BLaER1 (cell line): ENCODE data around the gene TTC9C.
"Not testable (repeated sequence)": the region's sequence is repeated elsewhere in the genome, so short reads cannot be mapped to it uniquely, and the experiment has no call there.

Experiments
- H3K27ac ChIP-seq: shearing (Covaris generic); formaldehyde crosslinking; 2 replicates; pipeline ENCODE4 v1.8.1; 2022
- H3K27me3 ChIP-seq: shearing (Covaris generic); formaldehyde crosslinking; 2 replicates; pipeline ENCODE4 v1.8.1; 2022
- H3K36me3 ChIP-seq: shearing (Covaris generic); formaldehyde crosslinking; 2 replicates; pipeline ENCODE4 v1.8.1; 2022
- H3K4me1 ChIP-seq: shearing (Covaris generic); formaldehyde crosslinking; 2 replicates; pipeline ENCODE4 v1.8.1; 2022
- H3K4me2 ChIP-seq: shearing (Covaris generic); formaldehyde crosslinking; 2 replicates; pipeline ENCODE4 v1.8.1; 2022
- H3K4me3 ChIP-seq: shearing (Covaris generic); formaldehyde crosslinking; 2 replicates; pipeline ENCODE4 v1.8.1; 2022
- H3K9ac ChIP-seq: shearing (Covaris generic); formaldehyde crosslinking; 2 replicates; pipeline ENCODE4 v1.8.1; 2022
- H3K9me3 ChIP-seq: shearing (Covaris generic); formaldehyde crosslinking; 2 replicates; pipeline ENCODE4 v1.8.1; 2022
- H4K20me1 ChIP-seq: shearing (Covaris generic); formaldehyde crosslinking; 2 replicates; pipeline ENCODE4 v1.8.1; 2022
- Cebpa-rat ChIP-seq: shearing (Covaris generic); IDR thresholded peaks from 2 replicates; pipeline ENCODE4 v1.8.1; 2022

TTC9C gene

GRCh38 chr11:62694455-62695167, 33.7 kb upstream of the TTC9C start:
- Histone ChIP-seq H4K20me1 (no peaks in the 10 kb centered on the region), H3K9me3 (no peaks in the 10 kb centered on the region), H3K9ac (no peak overlapping the region), H3K27ac (no peak overlapping the region), H3K4me2 (no peak overlapping the region), H3K4me1 (0 out of 2 replicates have a peak, but pooled peaks cover 7% of the 10 kb centered on the region), H3K36me3 (peaks cover 63% of the 10 kb centered on the region), H3K27me3 (no peaks in the 10 kb centered on the region), H3K4me3 (no peak overlapping the region)
- no peak for TF ChIP-seq Cebpa-rat

GRCh38 chr11:62702246-62702645, 26.0 kb upstream of the TTC9C start:
- H3K27me3 ChIP-seq, result no peaks in the 10 kb centered on the region
- H4K20me1 ChIP-seq, result no peaks in the 10 kb centered on the region
- no peak for TF ChIP-seq Cebpa-rat
- H3K27ac ChIP-seq, result no peak overlapping the region
- no peak overlapping the region for H3K4me3 ChIP-seq
- H3K36me3 ChIP-seq, result peaks cover 58% of the 10 kb centered on the region
- no peaks in the 10 kb centered on the region for H3K9me3 ChIP-seq
- H3K4me1 ChIP-seq, result peaks cover 23% of the 10 kb centered on the region
- no peak overlapping the region for H3K4me2 ChIP-seq
- H3K9ac ChIP-seq, result no peak overlapping the region

- H3K4me2 ChIP-seq, H3K9me3 ChIP-seq, H3K4me3 ChIP-seq, H4K20me1 ChIP-seq, H3K27me3 ChIP-seq, H3K27ac ChIP-seq, H3K9ac ChIP-seq: not testable (repeated sequence)
- peaks cover 52% of the 10 kb centered on the region for H3K36me3 ChIP-seq
- peaks cover 40% of the 10 kb centered on the region for H3K4me1 ChIP-seq
Observed at GRCh38 chr11:62703921-62704320, 24.4 kb upstream of the TTC9C start.

- peaks cover 49% of the 10 kb centered on the region for H3K4me1 ChIP-seq
- H3K9me3 ChIP-seq, result no peaks in the 10 kb centered on the region
- peak overlapping the region; percentile 72 for H3K9ac ChIP-seq
- peak overlapping the region; percentile 38 for H3K27ac ChIP-seq
- no peak for TF ChIP-seq Cebpa-rat
- peak overlapping the region; percentile 76 for H3K4me3 ChIP-seq
- H3K4me2 ChIP-seq, result peak overlapping the region; percentile 99
- no peaks in the 10 kb centered on the region for H4K20me1 ChIP-seq
- no peaks in the 10 kb centered on the region for H3K27me3 ChIP-seq
- peaks cover 41% of the 10 kb centered on the region for H3K36me3 ChIP-seq
Observed at GRCh38 chr11:62705413-62705812, 22.9 kb upstream of the TTC9C start.

GRCh38 chr11:62705880-62706849, 22.1 kb upstream of the TTC9C start:
- H3K9ac ChIP-seq, result peak overlapping the region; percentile 72
- H3K36me3 ChIP-seq, result peaks cover 41% of the 10 kb centered on the region
- no peaks in the 10 kb centered on the region for H3K27me3 ChIP-seq
- H3K4me3 ChIP-seq, result peak overlapping the region; percentile 76
- H3K4me1 ChIP-seq, result peaks cover 51% of the 10 kb centered on the region
- H3K4me2 ChIP-seq, result peak overlapping the region; percentile 99
- no peaks in the 10 kb centered on the region for H4K20me1 ChIP-seq
- H3K27ac ChIP-seq, result peak overlapping the region; percentile 56
- H3K9me3 ChIP-seq, result no peaks in the 10 kb centered on the region
- no peak for TF ChIP-seq Cebpa-rat

- Histone ChIP-seq H3K36me3 (peaks cover 41% of the 10 kb centered on the region), H3K27ac (peak overlapping the region; percentile 56; the same call in 1 of the 2 replicates), H3K4me1 (peaks cover 51% of the 10 kb centered on the region), H3K9me3 (no peaks in the 10 kb centered on the region), H3K27me3 (no peaks in the 10 kb centered on the region), H3K9ac (peak overlapping the region; percentile 67; the same call in 1 of the 2 replicates), H3K4me3 (peak overlapping the region; percentile 76), H4K20me1 (no peaks in the 10 kb centered on the region), H3K4me2 (peak overlapping the region; percentile 99)
- TF ChIP-seq Cebpa-rat, result no peak
Observed at GRCh38 chr11:62706850-62707247, 21.4 kb upstream of the TTC9C start.

GRCh38 chr11:62707277-62707861, 20.9 kb upstream of the TTC9C start, which contains the start of the genes BSCL2 and GNG3:
Gene BSCL2 (minus strand): TSS chr11:62707424. CDS start chr11:62707195, 229 bp downstream.
Gene GNG3 (plus strand): TSS chr11:62707676. CDS start chr11:62708296, 620 bp downstream.
- Histone ChIP-seq H4K20me1 (no peaks in the 10 kb centered on the region), H3K4me1 (peaks cover 51% of the 10 kb centered on the region), H3K27ac (peak within 1 kb of the TSS; percentile 98), H3K4me2 (peak within 1 kb of the TSS; percentile 99), H3K9ac (peak within 1 kb of the TSS; percentile 92), H3K9me3 (no peaks in the 10 kb centered on the region), H3K27me3 (no peaks in the 10 kb centered on the region), H3K36me3 (peaks cover 41% of the 10 kb centered on the region), H3K4me3 (peak within 1 kb of the TSS; percentile 76)
- no peak for TF ChIP-seq Cebpa-rat

- peaks cover 43% of the 10 kb centered on the region for H3K36me3 ChIP-seq
- H3K4me3 ChIP-seq, result peak overlapping the region; percentile 69
- TF ChIP-seq Cebpa-rat, result no peak
- peak overlapping the region; percentile 98 for H3K27ac ChIP-seq
- H3K9me3 ChIP-seq, result no peaks in the 10 kb centered on the region
- peaks cover 51% of the 10 kb centered on the region for H3K4me1 ChIP-seq
- H3K9ac ChIP-seq, result peak overlapping the region; percentile 92
- no peaks in the 10 kb centered on the region for H3K27me3 ChIP-seq
- H4K20me1 ChIP-seq, result no peaks in the 10 kb centered on the region
- peak overlapping the region; percentile 99 for H3K4me2 ChIP-seq
Observed at GRCh38 chr11:62708392-62708791, 19.9 kb upstream of the TTC9C start.

GRCh38 chr11:62708793-62709192, 19.5 kb upstream of the TTC9C start:
- H3K9ac ChIP-seq, result peak overlapping the region; percentile 92
- peaks cover 51% of the 10 kb centered on the region for H3K4me1 ChIP-seq
- peak overlapping the region; percentile 98 for H3K27ac ChIP-seq
- H3K27me3 ChIP-seq, result no peaks in the 10 kb centered on the region
- H3K9me3 ChIP-seq, result no peaks in the 10 kb centered on the region
- peaks cover 43% of the 10 kb centered on the region for H3K36me3 ChIP-seq
- H3K4me3 ChIP-seq, result peak overlapping the region; percentile 69
- peak overlapping the region; percentile 99 for H3K4me2 ChIP-seq
- no peak for TF ChIP-seq Cebpa-rat
- no peaks in the 10 kb centered on the region for H4K20me1 ChIP-seq
